ACC112 (cell line): Measurements from ENCODE around the gene CFHR4.
"Not testable (repeated sequence)": the region's sequence is repeated elsewhere in the genome, so short reads cannot be mapped to it uniquely, and the experiment has no call there.

Experiments
- H2AFZ ChIP-seq: fragments of 200-600 bp; sonication (generic); one replicate; pipeline ENCODE4 v1.6.0; 2017; ENCODE audit warnings: antibody characterized with exemption, low read length; ENCODE audit not compliant: unreplicated experiment
- H3K27ac ChIP-seq: fragments of 200-600 bp; sonication (generic); 2 replicates; pipeline ENCODE4 v1.5.1; 2014; ENCODE audit warnings: low read depth, mild to moderate bottlenecking, antibody characterized with exemption, low read length, moderate library complexity
- H3K27me3 ChIP-seq: fragments of 200-600 bp; sonication (generic); 2 replicates; pipeline ENCODE4 v1.6.1; 2014; ENCODE audit warnings: mild to moderate bottlenecking, antibody characterized with exemption, low read length, moderate library complexity, mixed read lengths; ENCODE audit not compliant: insufficient read depth
- H3K36me3 ChIP-seq: fragments of 200-600 bp; sonication (generic); 2 replicates; pipeline ENCODE4 v1.6.1; 2016; ENCODE audit warnings: mild to moderate bottlenecking, antibody characterized with exemption, low read length, moderate library complexity, mixed read lengths; ENCODE audit not compliant: insufficient read depth
- H3K4me1 ChIP-seq: fragments of 200-600 bp; sonication (generic); one replicate; pipeline ENCODE4 v1.6.1; 2016; ENCODE audit warnings: low read length, mixed read lengths; ENCODE audit not compliant: insufficient read depth, unreplicated experiment, control insufficient read depth
- H3K4me3 ChIP-seq: fragments of 200-600 bp; sonication (generic); 2 replicates; pipeline ENCODE4 v1.5.1; 2014; ENCODE audit warnings: mild to moderate bottlenecking, low read depth, low read length
- H3K79me2 ChIP-seq: fragments of 200-600 bp; sonication (generic); one replicate; pipeline ENCODE4 v1.6.0; 2016; ENCODE audit warnings: low read length; ENCODE audit not compliant: control insufficient read depth, unreplicated experiment, insufficient read depth

CFHR4 gene

DNA sequence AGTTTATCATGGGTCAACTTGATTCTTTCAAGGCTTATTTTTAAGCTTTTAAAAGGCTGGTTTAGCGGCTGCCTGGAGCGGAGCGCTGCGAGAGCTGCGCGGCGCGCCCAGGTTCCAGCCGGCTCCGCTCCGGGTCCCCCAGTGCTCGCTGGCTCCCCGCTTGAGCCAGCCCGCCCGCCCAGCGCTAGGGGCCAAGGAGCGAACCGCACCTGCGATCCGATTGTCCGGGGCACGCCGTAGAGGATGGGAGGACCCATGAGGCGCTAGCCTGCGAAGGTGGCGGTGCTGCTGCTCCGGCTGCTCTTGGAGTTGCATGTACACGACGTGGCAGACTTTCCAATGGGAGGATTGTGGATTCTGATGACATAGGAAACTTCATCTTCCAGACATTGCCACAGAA is 9.9 kb upstream of the CFHR4 start:
- Histone ChIP-seq H3K27ac (no peak overlapping the region), H3K4me1 (no peaks in the 10 kb centered on the region), H3K27me3 (peaks cover 4% of the 10 kb centered on the region; the same call in 1 of the 2 replicates), H3K4me3 (peak overlapping the region; percentile 79), H3K79me2 (no peaks in the 10 kb centered on the region), H3K36me3 (no peaks in the 10 kb centered on the region), H2AFZ (peak overlapping the region; percentile 47)

DNA sequence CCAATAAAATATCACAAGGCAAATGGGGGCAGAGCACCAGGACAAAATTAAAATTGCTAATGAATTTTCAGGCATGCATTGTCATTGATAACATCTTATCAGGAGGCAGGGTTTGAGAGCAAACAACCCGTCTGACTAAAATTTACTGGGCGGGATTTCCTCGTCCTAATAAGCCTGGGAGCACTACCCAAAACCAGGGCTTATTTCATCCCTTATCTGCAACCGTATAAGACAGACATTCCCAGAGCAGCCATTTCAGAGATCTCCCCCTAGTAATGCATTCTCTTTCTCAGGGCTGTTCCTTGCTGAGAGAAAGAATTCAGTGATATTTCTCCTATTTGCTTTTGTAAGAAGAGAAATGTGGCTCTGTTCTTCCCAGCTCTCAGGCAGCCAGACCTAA is 1.3 kb upstream of the CFHR4 start:
- H3K4me3 ChIP-seq, H3K79me2 ChIP-seq, H2AFZ ChIP-seq, H3K4me1 ChIP-seq, H3K36me3 ChIP-seq, H3K27me3 ChIP-seq, H3K27ac ChIP-seq: not testable (repeated sequence)

DNA sequence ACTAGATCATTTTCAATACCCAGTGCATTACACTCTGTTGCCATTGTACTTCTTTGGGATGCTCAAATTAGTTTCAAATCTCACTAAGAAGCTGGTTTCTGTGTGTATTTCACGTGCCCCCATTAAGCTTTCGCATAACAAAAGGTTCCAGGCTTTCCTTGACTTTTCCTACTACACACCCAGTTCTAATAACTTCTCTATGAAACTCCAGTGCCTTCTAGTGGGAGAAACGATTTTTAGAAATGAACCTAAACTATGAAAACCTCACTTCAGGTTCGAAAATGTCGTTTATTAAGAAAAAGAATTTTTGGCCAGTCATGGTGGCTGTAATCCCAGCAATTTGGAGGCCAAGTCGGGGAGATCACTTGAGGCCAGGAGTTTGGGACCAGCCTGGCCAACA is 2.8 kb downstream of the CFHR4 start:
- Histone ChIP-seq H3K36me3 (no peaks in the 10 kb centered on the region), H3K4me3 (no peak overlapping the region), H3K27ac (no peak overlapping the region), H2AFZ (no peak overlapping the region), H3K27me3 (no peaks in the 10 kb centered on the region), H3K79me2 (no peaks in the 10 kb centered on the region), H3K4me1 (no peaks in the 10 kb centered on the region)

DNA sequence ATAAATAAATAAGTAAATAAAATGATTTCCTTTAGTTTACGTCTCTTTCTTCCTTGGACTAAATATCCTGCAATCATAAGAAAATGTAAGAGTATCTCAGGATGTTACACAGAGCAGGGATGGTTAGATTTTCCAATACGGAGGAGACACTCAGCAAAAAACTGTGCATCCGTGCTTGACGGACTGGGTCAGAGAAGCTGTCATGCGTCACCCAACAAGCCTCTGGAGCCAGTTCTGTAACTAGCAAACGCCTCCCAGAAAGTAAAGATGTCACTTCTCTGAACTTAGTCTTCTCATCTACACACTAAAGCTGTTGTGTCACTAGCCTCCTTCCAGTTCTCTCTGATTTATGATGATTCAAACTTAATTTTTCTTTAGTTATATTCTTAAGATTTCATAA is 3.4 kb downstream of the CFHR4 start:
- Histone ChIP-seq H3K27ac (no peak overlapping the region), H2AFZ (no peak overlapping the region), H3K79me2 (no peaks in the 10 kb centered on the region), H3K27me3 (no peaks in the 10 kb centered on the region), H3K4me3 (no peak overlapping the region), H3K36me3 (no peaks in the 10 kb centered on the region), H3K4me1 (no peaks in the 10 kb centered on the region)

DNA sequence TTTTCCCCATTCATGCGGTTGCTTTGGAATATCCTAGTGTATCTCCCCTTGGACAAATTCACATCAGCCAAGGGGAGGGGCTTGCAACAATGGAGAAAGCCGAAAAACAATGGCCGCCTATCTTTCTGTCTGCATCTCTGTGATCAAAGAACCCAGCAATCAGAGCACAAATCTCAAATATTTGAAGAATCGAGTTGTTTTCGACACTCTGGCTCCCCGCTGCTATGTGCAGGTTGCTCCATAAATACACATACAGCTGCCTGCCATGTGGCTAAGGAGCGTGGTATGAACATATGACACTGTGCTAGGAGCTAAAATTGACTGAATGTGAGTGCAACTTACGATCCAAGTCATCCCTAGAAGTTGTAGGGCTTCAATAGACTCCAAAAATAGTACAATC is 8.5 kb downstream of the CFHR4 start:
- no peak overlapping the region for H3K4me3 ChIP-seq
- no peaks in the 10 kb centered on the region for H3K79me2 ChIP-seq
- H3K27ac ChIP-seq, result no peak overlapping the region
- no peaks in the 10 kb centered on the region for H3K4me1 ChIP-seq
- no peaks in the 10 kb centered on the region for H3K27me3 ChIP-seq
- H3K36me3 ChIP-seq, result no peaks in the 10 kb centered on the region
- no peak overlapping the region for H2AFZ ChIP-seq

DNA sequence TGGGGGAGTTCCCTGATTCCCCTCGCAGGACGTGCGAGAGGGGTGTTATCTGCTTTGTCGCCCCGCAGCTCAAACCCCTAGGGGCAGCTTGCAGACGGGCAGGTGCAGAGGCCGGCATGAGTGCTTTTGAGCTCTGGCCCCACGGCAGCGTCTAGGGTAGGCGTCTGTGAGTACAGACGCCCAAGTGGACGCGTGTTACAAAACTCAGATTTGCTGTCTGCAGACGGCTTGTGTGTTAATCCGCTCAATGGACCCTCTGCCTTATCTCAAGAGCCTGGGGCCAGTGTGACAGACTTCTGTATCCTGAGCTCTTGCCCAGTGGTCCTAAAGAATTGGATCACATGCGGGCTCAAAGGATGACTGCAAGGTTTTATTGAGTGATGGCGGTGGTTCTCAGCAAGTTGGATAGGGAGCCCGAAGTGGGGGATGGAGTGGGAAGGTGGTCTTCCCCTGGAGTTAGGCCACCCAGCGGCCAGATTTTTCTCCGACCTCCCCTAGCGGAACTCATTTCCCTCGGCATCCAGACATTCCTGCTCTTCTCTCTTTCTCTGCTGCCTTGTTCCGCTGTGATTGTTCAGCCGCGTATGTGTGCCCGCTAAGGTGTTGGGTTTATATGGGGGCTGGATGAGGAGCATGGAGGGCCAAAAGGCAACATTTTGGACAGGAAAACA is 9.4 kb downstream of the CFHR4 start:
- Histone ChIP-seq H2AFZ (peak overlapping the region; percentile 61), H3K4me3 (peak overlapping the region; percentile 20), H3K36me3 (no peaks in the 10 kb centered on the region)

DNA sequence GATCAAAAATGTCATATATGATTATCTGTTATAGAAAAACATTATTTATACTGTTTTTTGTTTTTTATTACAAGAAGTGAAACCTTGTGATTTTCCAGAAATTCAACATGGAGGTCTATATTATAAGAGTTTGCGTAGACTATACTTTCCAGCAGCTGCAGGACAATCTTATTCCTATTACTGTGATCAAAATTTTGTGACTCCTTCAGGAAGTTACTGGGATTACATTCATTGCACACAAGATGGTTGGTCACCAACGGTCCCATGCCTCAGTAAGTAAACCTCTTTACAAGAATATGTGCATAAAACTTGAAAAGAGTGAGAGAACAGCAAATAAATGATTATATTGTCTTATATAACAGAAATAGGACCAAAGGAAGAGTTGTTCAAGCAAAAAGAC is 14.5 kb downstream of the CFHR4 start:
- no peaks in the 10 kb centered on the region for H3K79me2 ChIP-seq
- H3K27ac ChIP-seq, result no peak overlapping the region
- no peaks in the 10 kb centered on the region for H3K4me1 ChIP-seq
- H3K36me3 ChIP-seq, result no peaks in the 10 kb centered on the region
- H2AFZ ChIP-seq, result no peak overlapping the region
- H3K4me3 ChIP-seq, result no peak overlapping the region
- no peaks in the 10 kb centered on the region for H3K27me3 ChIP-seq

More for the DNA sequence above, 9.4 kb downstream of the CFHR4 start:
- no peaks in the 10 kb centered on the region for H3K79me2 ChIP-seq
- no peaks in the 10 kb centered on the region for H3K27me3 ChIP-seq
- no peak overlapping the region for H3K27ac ChIP-seq
- no peaks in the 10 kb centered on the region for H3K4me1 ChIP-seq

DNA sequence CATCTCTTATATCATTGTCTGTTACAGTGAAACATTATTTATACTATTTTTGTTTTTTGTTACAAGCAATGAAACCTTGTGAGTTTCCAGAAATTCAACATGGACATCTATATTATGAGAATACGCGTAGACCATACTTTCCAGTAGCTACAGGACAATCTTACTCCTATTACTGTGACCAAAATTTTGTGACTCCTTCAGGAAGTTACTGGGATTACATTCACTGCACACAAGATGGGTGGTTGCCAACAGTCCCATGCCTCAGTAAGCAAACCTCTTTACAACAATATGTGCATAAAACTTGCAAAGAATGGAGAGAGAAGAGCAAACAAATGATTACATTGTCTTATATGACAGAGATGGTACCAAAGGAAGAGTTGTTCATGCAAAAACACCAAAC is 22.4 kb downstream of the CFHR4 start:
- no peak overlapping the region for H2AFZ ChIP-seq
- no peaks in the 10 kb centered on the region for H3K4me1 ChIP-seq
- H3K4me3 ChIP-seq, result no peak overlapping the region
- no peaks in the 10 kb centered on the region for H3K36me3 ChIP-seq
- H3K27me3 ChIP-seq, result no peaks in the 10 kb centered on the region
- no peaks in the 10 kb centered on the region for H3K79me2 ChIP-seq
- no peak overlapping the region for H3K27ac ChIP-seq

DNA sequence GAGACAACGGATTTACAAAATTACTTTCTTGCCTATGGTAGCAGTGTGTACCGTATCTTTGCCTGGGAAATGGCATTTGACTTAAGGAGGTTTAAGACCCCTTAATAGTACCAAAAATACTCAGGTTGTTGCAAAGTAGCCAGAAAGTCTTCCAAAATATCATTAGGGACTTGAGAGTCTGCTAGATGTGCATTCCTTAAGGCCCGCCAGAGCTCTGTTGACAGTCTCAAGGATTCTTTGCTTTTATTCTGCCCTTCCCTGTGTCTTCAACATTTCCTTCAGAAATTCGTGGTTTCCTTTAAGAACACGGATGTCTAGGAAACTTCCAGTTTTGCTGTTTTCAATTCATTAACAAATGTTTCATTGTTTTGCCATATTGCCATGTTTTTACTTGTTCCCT is 24.4 kb downstream of the CFHR4 start:
- H3K27ac ChIP-seq, H3K79me2 ChIP-seq, H3K36me3 ChIP-seq, H3K27me3 ChIP-seq, H3K4me3 ChIP-seq, H2AFZ ChIP-seq, H3K4me1 ChIP-seq: not testable (repeated sequence)

DNA sequence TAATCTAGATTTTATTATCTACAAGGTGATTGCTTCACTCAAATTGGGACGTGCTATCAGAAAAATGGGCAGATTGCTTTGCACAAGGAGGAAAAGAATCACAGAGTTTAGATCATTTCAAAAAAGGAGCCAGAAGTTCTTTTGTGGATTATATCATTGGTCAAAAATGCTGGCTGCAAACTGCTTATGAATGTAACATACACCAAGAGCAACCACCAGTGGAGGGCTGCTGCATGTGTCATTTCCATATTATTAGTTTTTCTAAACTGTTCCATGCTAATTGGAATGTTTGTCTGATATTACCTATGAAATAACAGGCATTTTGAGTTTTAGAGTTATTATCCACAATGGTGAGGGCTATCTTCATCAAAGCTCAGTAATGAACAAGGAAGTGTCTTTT is 39.0 kb downstream of the CFHR4 start:
- H3K27me3 ChIP-seq, H3K4me1 ChIP-seq, H3K27ac ChIP-seq, H3K4me3 ChIP-seq, H3K79me2 ChIP-seq, H2AFZ ChIP-seq, H3K36me3 ChIP-seq: not testable (repeated sequence)

DNA sequence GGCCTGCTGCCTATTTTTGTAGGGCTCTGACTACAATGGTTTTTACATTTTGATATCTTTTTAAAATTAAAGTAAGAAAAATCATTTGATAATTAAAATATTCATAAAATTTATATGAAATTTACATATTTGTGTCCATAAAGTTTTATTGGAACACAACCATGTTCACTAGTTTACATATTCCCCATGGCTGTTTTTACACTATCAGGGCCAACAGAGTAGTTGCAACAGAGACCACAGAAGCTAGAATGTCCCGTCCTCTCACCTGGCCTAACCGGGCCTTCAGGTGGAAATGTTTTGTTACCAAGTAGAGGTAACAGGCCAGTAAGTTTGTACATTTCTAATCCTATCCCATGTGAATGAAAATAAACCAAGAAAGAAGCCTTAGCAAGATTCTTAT is 45.0 kb downstream of the CFHR4 start:
- H3K27me3 ChIP-seq, result not testable (repeated sequence)

More for the DNA sequence above, 45.0 kb downstream of the CFHR4 start:
- not testable (repeated sequence) for H3K4me3 ChIP-seq, H3K27ac ChIP-seq, H3K79me2 ChIP-seq, H2AFZ ChIP-seq, H3K36me3 ChIP-seq, H3K4me1 ChIP-seq
